GM12878 (cell line): Measurements from ENCODE around the gene TSHZ1. TPM values are rescaled to one million over a fixed set of nuclear protein-coding genes. Genes with fewer than 3 reads are reported as not detected.

Experiments
- ATAC-seq: fragments of 200-7000 bp; cut with Tn5 transposase; 3 replicates; pipeline ENCODE4 v1.9.1; 2020; ENCODE audit warnings: mild to moderate bottlenecking, moderate library complexity
- BruUV-seq: library from RNA; stranded (reverse); fragments of 400-500 nt; replicated peaks from 2 replicates; lab custom pipeline; 2021; lab: Mats Ljungman, UMichigan
- CTCF ChIA-PET: fragments of 300-600 bp; sonication (Branson Sonifier 250); formaldehyde crosslinking; extraction: SDS; loops from one replicate; lab custom pipeline; 2021; ENCODE audit warnings: inconsistent platforms; lab: Yijun Ruan, JAX
- POLR2A ChIA-PET: fragments of 350-600 bp; formaldehyde crosslinking; extraction: SDS; loops from one replicate; lab custom pipeline; 2021; ENCODE audit warnings: inconsistent platforms; lab: Charles Lee
- RAD21 ChIA-PET: fragments of 300-600 bp; sonication (Branson Sonifier 250); formaldehyde crosslinking; loops from one replicate; lab custom pipeline; 2023; ENCODE audit warnings: antibody characterized with exemption; ENCODE audit not compliant: unreplicated experiment; lab: Charles Lee
- SMC1A ChIA-PET: fragments of 300-600 bp; sonication (Branson Sonifier 250); formaldehyde crosslinking; loops from one replicate; lab custom pipeline; 2023; ENCODE audit not compliant: unreplicated experiment, uncharacterized antibody; lab: Charles Lee
- DNase-seq: peaks from one replicate; pipeline ENCODE4 v3.0.0-alpha.2; 2011; ENCODE audit warnings: low read depth, low spot score
- FAIRE-seq: peaks from 3 replicates; lab custom pipeline; 2011; peaks lifted over from hg19 to GRCh38; lab: Jason Lieb, UNC
- H2AFZ ChIP-seq: 2 replicates; pipeline ENCODE4 v1.6.0; 2011; ENCODE audit warnings: low read depth, low read length, control low read depth; ENCODE audit not compliant: control insufficient read depth
- H3K27ac ChIP-seq: 2 replicates; pipeline ENCODE4 v1.5.1; 2011; ENCODE audit warnings: control low read depth; ENCODE audit not compliant: control insufficient read depth, insufficient read depth
- H3K27me3 ChIP-seq, 2 experiments: replicated peaks in 1 of 2; 2 replicates each; pipeline versions ENCODE4 v1.6.0 to v1.6.1; 2011; ENCODE audit warnings: low read length in 1 of 2; ENCODE audit not compliant: control insufficient read depth in 2 of 2, insufficient read depth in 2 of 2
- H3K36me3 ChIP-seq, 2 experiments: 2 replicates each; pipeline ENCODE4 v1.5.1; 2011; ENCODE audit warnings: low read length in 1 of 2; ENCODE audit not compliant: control insufficient read depth in 2 of 2, insufficient read depth in 2 of 2
- H3K4me1 ChIP-seq: 2 replicates; pipeline ENCODE4 v1.6.1; 2011; ENCODE audit warnings: mild to moderate bottlenecking, low read length, moderate library complexity, mixed read lengths; ENCODE audit not compliant: control insufficient read depth, insufficient read depth
- H3K4me2 ChIP-seq: 2 replicates; pipeline ENCODE4 v1.6.0; 2011; ENCODE audit warnings: control low read depth; ENCODE audit not compliant: control insufficient read depth, insufficient read depth
- H3K4me3 ChIP-seq: fragments of 200-600 bp; sonication (generic); 2 replicates; pipeline ENCODE4 v1.5.1; 2016
- H3K79me2 ChIP-seq: 2 replicates; pipeline ENCODE4 v1.6.0; 2011; ENCODE audit warnings: low read length; ENCODE audit not compliant: control insufficient read depth, insufficient read depth
- H3K9ac ChIP-seq: 2 replicates; pipeline ENCODE4 v1.8.0; 2011; ENCODE audit warnings: low read length, control low read depth, mixed read lengths; ENCODE audit not compliant: control insufficient read depth, insufficient read depth
- H3K9me3 ChIP-seq: replicated peaks from 3 replicates; pipeline ENCODE4 v1.5.1; 2011; ENCODE audit warnings: mild to moderate bottlenecking, low read length; ENCODE audit not compliant: control insufficient read depth, insufficient read depth
- H4K20me1 ChIP-seq: 2 replicates; pipeline ENCODE4 v1.6.0; 2011; ENCODE audit not compliant: control insufficient read depth, insufficient read depth
- E2F4 ChIP-seq: IDR thresholded peaks from 2 replicates; pipeline ENCODE4 v1.6.1; 2012; ENCODE audit warnings: low read depth, low read length, improper control_type of control experiment
- MYB ChIP-seq: fragments of 150-350 bp; IDR thresholded peaks from 2 replicates; pipeline ENCODE4 v1.6.1; 2014; ENCODE audit warnings: mild to moderate bottlenecking, low read depth, low read length, borderline replicate concordance
- SKIL ChIP-seq: fragments of 450-650 bp; IDR thresholded peaks from 2 replicates; pipeline ENCODE4 v1.6.1; 2017; ENCODE audit warnings: mild to moderate bottlenecking, low read depth, inconsistent platforms; ENCODE audit not compliant: poor library complexity, severe bottlenecking
- SUPT20H ChIP-seq: IDR thresholded peaks from 2 replicates; pipeline ENCODE4 v1.6.1; 2011; ENCODE audit warnings: low read depth, mild to moderate bottlenecking, low read length, moderate library complexity, borderline replicate concordance; ENCODE audit not compliant: control insufficient read depth
- ZNF24 ChIP-seq: fragments of 450-650 bp; IDR thresholded peaks from 2 replicates; pipeline ENCODE4 v1.6.1; 2017; ENCODE audit warnings: antibody characterized with exemption, mild to moderate bottlenecking
- WGBS: methylation state at CpG from one replicate; pipeline ENCODE4 v1.1.6; 2016; ENCODE audit warnings: low lambda C conversion rate; ENCODE audit not compliant: insufficient replicate concordance, insufficient coverage; ENCODE audit errors: missing lambda C conversion rate; 5-methylcytosine and 5-hydroxymethylcytosine counted together
- in situ Hi-C: fragments of 300-500 bp; cut with MboI; formaldehyde crosslinking; loops from 9 replicates; pipeline ENCODE4 v1.14.3; 2018; ENCODE audit warnings: mixed read lengths
- intact Hi-C: fragments of 100-400 bp; cut with micrococcal nuclease; formaldehyde crosslinking; loops from one replicate; pipeline ENCODE4 v1.14.2; 2022; ENCODE audit not compliant: unreplicated experiment
- polyA plus RNA-seq, 11 experiments: library from polyadenylated mRNA; depleted of rRNA in 4 of 11; unstranded in 6 of 11; stranded (reverse) in 5 of 11; fragments of >200 nt; fragmentation: Nextera tagmentation in 4 of 11; fragmentation: Illumina TruSeq in 1 of 11; extraction: Ambion mirVana in 4 of 11; extraction: Trizol in 1 of 11; gene quantifications; 1 replicate in 1 of 11; 2 replicates in 10 of 11; pipeline versions ENCODE4 v1.2.1 to v1.2.3, GENCODE V29; 2011 to 2016; ENCODE audit warnings: inconsistent platforms in 2 of 11, missing spikeins in 2 of 11, low read depth in 1 of 11
- total RNA-seq, 4 experiments: library from RNA; depleted of rRNA in 3 of 4; stranded (reverse); fragments of >200 nt in 3 of 4; fragmentation: Illumina TruSeq in 1 of 4; extraction: Trizol in 1 of 4; gene quantifications; 2 replicates each; pipeline versions ENCODE4 v1.2.1 to v1.2.3, GENCODE V29; 2013 to 2021

Gene TSHZ1
- total and polyA plus RNA-seq, 10 of the 15 experiments (the other 5 are each of a cell fraction or from before 2014, with no cell fraction given), result 2.2 to 15.2 (median 5.1) TPM

- Histone ChIP-seq H3K9me3 (no peaks in the 10 kb centered on the region), H2AFZ (no peak overlapping the region), H4K20me1 (no peaks in the 10 kb centered on the region), H3K27me3 (no peaks in the 10 kb centered on the region), H3K4me2 (no peak overlapping the region), H3K4me3 (no peak overlapping the region)
- ChIA-PET SMC1A (no interaction called here), CTCF (no interaction called here), RAD21 (no interaction called here), POLR2A (no interaction called here)
- intact Hi-C loops (no loop called here), in situ Hi-C loops (no loop called here)
- no TSS peak for BruUV-seq
- no peak for FAIRE-seq
- DNase-seq, result no peak
- ATAC-seq, result no peak
- TF ChIP-seq ZNF24 (no peak), MYB (no peak), SKIL (no peak), SUPT20H (no peak), E2F4 (no peak)
- TF ChIP-seq, all 136 proteins: peak for 0
- Histone ChIP-seq H3K27ac (no peak overlapping the region), H3K9ac (no peak overlapping the region), H3K36me3 (no peaks in the 10 kb centered on the region), H3K79me2 (no peaks in the 10 kb centered on the region), H3K4me1 (no peaks in the 10 kb centered on the region)
- 78% methylated on average over 20 of the region's 20 CpGs for WGBS
These were observed 70.1 kb downstream of the TSHZ1 start for GRCh38 chr18:75280427-75281280.
